Adrenal gland (tissue), 5 donors: ENCODE results near the gene CD79A.

Experiments used
- POLR2A ChIP-seq, 2 donors: fragments of 450-650 bp; IDR thresholded peaks; one replicate each; pipeline ENCODE4 v1.6.1; 2017; ENCODE audit warnings: antibody characterized with exemption in 2 of 2, mild to moderate bottlenecking in 2 of 2, moderate library complexity in 1 of 2
- TF ChIP-seq, protein P1 (sequence below), 6 experiments: fragments of 450-650 bp in 4 of 6; fragments of 200-600 bp in 2 of 6; sonication (generic) in 1 of 6; IDR thresholded peaks; 1 replicate in 5 of 6; 2 replicates in 1 of 6; pipeline versions ENCODE4 v1.5.1 to v1.8.0; 2016 to 2021; ENCODE audit warnings: antibody characterized with exemption in 6 of 6, mild to moderate bottlenecking in 2 of 6, moderate library complexity in 1 of 6
- donor health status: DM: no; HTN: no; CAD: no.

DNA sequence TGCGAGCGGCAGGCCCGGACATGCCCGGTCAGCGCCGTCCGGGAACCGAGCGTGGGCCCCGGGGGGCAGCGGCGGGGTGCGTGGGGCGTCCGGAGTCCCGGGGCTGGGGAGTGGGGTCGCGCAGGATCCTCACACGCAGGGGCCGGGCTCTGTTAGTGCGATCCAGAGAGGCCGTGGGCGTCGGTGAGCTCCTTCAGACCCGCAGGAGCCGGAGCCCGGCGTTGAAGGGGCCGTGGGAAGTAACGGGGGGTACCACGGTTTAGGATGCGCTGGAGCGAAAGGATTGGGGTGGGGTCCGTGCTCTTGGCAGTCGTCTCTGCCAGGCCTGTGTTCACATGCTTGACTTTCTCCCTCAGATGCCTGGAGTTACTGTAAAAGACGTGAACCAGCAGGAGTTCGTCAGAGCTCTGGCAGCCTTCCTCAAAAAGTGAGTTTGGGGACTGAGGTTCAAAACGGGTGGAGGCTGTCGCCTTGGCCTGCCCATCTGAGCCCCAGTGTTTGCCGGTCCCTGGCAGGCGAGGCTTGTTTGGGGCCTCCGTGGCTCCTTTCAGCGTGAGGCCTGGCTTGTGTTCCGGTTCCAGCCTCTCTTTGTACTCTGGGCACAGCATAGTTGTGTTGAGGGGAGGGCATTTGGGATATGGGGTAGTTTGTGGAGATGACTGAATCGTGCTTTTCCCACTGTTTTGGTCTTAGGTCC is 16.5 kb upstream of the CD79A start:
- TF ChIP-seq, protein P1, sequence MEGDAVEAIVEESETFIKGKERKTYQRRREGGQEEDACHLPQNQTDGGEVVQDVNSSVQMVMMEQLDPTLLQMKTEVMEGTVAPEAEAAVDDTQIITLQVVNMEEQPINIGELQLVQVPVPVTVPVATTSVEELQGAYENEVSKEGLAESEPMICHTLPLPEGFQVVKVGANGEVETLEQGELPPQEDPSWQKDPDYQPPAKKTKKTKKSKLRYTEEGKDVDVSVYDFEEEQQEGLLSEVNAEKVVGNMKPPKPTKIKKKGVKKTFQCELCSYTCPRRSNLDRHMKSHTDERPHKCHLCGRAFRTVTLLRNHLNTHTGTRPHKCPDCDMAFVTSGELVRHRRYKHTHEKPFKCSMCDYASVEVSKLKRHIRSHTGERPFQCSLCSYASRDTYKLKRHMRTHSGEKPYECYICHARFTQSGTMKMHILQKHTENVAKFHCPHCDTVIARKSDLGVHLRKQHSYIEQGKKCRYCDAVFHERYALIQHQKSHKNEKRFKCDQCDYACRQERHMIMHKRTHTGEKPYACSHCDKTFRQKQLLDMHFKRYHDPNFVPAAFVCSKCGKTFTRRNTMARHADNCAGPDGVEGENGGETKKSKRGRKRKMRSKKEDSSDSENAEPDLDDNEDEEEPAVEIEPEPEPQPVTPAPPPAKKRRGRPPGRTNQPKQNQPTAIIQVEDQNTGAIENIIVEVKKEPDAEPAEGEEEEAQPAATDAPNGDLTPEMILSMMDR (IDR thresholded peaks at IDR 0.05), result no peak
- peak in 1 of 2 donors; percentile 7 for TF ChIP-seq POLR2A (IDR thresholded peaks at IDR 0.05)
